ENCODE results near the gene TXN. TPM values are rescaled to one million over a fixed set of nuclear protein-coding genes. Genes with fewer than 3 reads are reported as not detected.
"Not testable (repeated sequence)": the region's sequence is repeated elsewhere in the genome, so short reads cannot be mapped to it uniquely, and the experiment has no call there.

TXN gene
- polyA plus RNA-seq, 6 donors from 2014 or later: 43.3 to 76.8 (median 58.8) TPM

DNA sequence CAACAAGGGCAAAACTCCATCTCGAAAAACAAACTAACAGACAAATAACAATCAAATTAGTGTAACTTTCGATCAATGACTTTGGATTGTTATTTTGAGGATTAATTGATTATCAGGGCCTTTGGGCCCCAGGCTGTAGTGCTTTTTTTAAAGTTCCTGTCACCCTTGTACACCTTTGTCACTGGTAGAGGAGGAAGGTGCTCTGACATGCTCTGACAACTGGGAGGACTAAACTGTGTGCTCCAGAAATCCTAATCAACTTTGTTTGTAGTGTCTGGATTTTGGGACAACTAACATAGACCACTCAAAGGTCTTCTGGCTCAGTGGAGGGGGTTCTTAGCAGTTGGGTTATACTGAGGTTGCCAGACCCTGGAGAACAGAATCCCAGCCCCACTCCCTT, 1.8 kb downstream of the TXN start:
- peak overlapping the region; percentile 25 to 70 (median 64) for H3K27ac Mint-ChIP-seq
- H3K4me3 Mint-ChIP-seq: peak overlapping the region; percentile 91 to 98 (median 96)
- H3K27me3 Mint-ChIP-seq: no peaks in the 10 kb centered on the region
- peaks cover 18 to 26% (median 21%) of the 10 kb centered on the region in 3 donors for H3K4me1 Mint-ChIP-seq
- no peaks in the 10 kb centered on the region for H3K9me3 Mint-ChIP-seq
- H3K36me3 Mint-ChIP-seq: no peaks in the 10 kb centered on the region
- DNase-seq: no peak
- ATAC-seq (ENCODE audit: low read depth in 2 of 2): no peak

DNA sequence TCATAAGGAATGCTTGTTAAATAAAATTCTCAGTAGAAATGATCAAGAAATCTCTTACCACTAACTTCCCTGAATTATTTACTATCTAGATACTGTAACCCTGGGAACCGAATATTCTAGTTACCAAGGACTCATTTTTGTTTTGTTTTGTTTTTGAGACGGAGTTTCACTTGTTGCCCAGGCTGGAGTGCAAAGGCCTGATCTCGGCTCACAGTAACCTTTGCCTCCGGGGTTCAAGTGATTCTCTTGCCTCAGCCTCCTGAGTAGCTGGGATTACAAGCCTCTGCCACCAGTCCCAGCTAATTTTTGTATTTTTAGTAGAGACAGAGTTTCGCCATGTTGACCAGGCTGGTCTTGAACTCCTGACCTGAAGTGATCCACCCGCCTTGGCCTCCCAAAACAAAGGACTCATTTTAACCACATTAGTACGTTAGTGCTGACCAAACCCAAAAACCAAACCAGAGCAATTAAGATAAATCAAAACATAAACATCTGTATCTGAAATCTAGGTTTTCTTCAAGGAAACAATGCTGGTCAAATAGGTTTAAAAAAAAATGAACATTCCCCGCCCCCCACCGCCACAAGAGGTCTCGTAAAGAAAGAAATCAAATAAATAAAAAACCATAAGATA, 3.7 kb downstream of the TXN start:
- Mint-ChIP-seq H3K4me1 (peaks cover 17 to 26% (median 20%) of the 10 kb centered on the region in 3 donors), H3K4me3 (peak overlapping the region in 2 of 8 donors; percentile 20 to 98), H3K27me3 (no peaks in the 10 kb centered on the region), H3K9me3 (no peaks in the 10 kb centered on the region), H3K27ac (peak overlapping the region in 2 of 6 donors; percentile 6 to 53), H3K36me3 (no peaks in the 10 kb centered on the region)
- no peak for ATAC-seq (ENCODE audit: low read depth in 2 of 2)
- DNase-seq: no peak

DNA sequence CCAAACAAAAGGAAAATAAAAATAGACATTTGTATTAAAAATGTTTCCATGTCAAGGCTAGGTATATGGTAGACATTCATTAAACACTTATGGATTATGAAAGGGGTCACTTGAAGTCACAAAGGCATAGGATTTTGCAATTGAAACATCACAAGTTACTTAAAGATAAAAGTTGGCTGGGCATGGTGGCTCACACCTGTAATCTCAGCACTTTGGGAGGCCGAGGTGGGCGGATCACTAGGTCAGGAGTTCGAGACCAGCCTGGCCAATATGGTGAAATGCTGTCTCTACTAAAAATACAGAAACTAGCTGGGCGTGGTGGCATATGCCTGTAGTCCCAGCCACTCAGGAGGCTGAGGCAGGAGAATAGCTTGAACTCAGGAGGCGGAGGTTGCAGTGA, 4.5 kb downstream of the TXN start:
- H3K27ac Mint-ChIP-seq; DNase-seq; H3K9me3 Mint-ChIP-seq; H3K36me3 Mint-ChIP-seq; H3K27me3 Mint-ChIP-seq; H3K4me3 Mint-ChIP-seq; ATAC-seq (ENCODE audit: low read depth in 2 of 2): not testable (repeated sequence)
- H3K4me1 Mint-ChIP-seq: peaks cover 9 to 17% (median 12%) of the 10 kb centered on the region in 3 donors

DNA sequence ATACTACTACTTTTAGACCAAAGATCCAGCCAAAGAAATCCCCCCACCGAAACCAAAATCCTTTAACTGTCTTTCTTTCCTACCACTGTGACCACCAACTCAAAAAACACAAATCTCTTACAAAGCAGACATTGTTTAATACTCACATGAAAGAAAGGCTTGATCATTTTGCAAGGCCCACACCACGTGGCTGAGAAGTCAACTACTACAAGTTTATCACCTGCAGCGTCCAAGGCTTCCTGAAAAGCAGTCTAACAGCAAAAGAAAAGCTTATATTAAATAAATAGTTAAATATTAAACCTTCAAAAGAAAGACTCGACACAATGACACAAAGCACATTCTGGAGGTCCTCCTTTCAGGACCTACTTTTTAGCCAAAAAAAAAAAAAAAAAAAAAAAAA, 5.1 kb downstream of the TXN start:
- ATAC-seq (ENCODE audit: low read depth in 2 of 2): no peak
- H3K9me3 Mint-ChIP-seq: no peaks in the 10 kb centered on the region
- no peak for DNase-seq
- H3K36me3 Mint-ChIP-seq: no peaks in the 10 kb centered on the region
- no peaks in the 10 kb centered on the region for H3K27me3 Mint-ChIP-seq
- no peak overlapping the region for H3K27ac Mint-ChIP-seq
- H3K4me1 Mint-ChIP-seq: peaks cover 9 to 17% (median 9%) of the 10 kb centered on the region in 3 donors
- H3K4me3 Mint-ChIP-seq: no peak overlapping the region

DNA sequence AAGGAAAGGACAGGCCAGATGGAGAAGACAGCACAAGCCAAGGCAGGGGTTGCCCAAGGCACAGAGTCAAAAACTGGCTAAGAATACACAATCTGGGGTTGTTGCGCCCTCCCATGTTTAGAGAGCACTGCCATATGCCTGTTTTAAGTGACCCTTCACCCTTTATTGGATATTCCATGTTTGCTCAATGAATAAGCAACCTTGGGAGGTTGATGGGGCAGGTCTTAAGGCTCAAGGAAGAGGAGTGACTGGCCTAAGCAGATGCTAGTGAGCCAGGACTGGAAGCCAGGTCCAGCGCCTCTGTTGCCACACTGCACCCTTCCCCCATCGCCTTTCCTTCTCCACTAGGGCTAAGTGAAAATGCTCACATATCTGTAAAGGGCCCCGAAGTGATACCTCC, 6.7 kb downstream of the TXN start:
- Mint-ChIP-seq H3K4me1 (peaks cover under 1 to 11% (median 2%) of the 10 kb centered on the region in 3 donors), H3K4me3 (no peak overlapping the region), H3K9me3 (no peaks in the 10 kb centered on the region), H3K36me3 (no peaks in the 10 kb centered on the region), H3K27me3 (no peaks in the 10 kb centered on the region), H3K27ac (peak overlapping the region in 1 of 6 donors; percentile 47)
- no peak for DNase-seq
- ATAC-seq (ENCODE audit: low read depth in 2 of 2): no peak

DNA sequence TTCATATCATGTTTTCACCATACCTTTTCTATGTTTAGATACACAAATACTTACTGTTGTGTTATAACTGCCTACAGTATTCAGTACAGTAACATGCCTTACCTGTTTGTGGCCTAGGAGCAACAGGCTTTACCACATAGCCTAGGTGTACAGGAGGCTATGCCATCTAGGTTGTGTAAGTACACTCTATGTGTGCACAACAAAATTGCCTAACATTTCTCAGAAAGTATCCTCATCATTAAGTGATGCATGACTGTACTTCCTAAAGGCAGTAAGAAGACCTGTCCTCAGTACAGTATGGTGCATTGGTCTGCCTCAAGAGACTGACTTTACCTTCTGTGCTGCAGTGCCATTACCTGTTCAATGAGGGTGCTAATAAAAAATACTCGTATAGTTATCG, 7.9 kb downstream of the TXN start:
- H3K9me3 Mint-ChIP-seq: no peaks in the 10 kb centered on the region
- no peak for ATAC-seq (ENCODE audit: low read depth in 2 of 2)
- peaks cover 0 to 4% of the 10 kb centered on the region in 2 donors for H3K36me3 Mint-ChIP-seq

DNA sequence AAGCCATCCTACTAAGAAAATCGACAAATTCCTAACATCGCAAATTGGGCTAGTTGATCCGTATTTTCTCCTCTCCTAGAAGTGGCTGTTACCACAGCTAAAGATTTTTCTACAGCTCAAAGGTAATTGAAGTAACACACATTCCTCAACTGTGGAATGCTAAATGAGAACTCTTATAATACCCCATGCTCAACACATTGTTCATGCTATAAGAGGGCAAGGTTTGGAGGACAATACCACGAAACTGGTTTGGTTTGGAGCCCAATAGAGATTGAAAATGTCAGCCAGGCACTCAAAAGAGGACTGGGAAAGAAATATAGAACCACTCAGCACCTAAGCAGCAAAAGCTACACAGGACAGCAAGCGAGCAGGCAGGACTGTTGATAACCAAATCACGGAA, 10.1 kb downstream of the TXN start:
- Mint-ChIP-seq H3K27me3 (no peaks in the 10 kb centered on the region), H3K4me1 (no peaks in the 10 kb centered on the region), H3K9me3 (no peaks in the 10 kb centered on the region), H3K36me3 (peaks cover 0 to 5% of the 10 kb centered on the region in 2 donors), H3K27ac (no peak overlapping the region), H3K4me3 (no peak overlapping the region)
- ATAC-seq (ENCODE audit: low read depth in 2 of 2) (no peak), DNase-seq (no peak)

More for the DNA sequence above, 7.9 kb downstream of the TXN start:
- Mint-ChIP-seq H3K4me3 (no peak overlapping the region), H3K27ac (no peak overlapping the region), H3K27me3 (no peaks in the 10 kb centered on the region), H3K4me1 (no peaks in the 10 kb centered on the region)
- no peak for DNase-seq

DNA sequence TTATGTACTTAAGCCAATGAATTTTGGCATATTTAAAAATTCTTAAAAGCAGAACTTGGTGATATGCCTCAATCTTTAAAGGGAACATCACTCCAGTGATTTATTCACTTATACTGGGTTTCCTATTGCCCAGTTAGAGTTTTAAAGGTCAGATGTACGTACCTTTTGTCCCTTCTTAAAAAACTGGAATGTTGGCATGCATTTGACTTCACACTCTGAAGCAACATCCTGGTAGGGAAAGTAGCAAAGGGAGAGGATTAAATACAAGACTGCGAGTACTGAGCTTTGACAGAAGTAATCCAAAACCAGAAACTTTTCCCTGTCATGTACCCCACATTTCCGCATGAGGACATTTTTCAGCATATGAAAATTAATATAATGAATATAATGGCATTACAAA, 11.7 kb downstream of the TXN start:
- no peak for ATAC-seq (ENCODE audit: low read depth in 2 of 2)
- H3K4me1 Mint-ChIP-seq: no peaks in the 10 kb centered on the region
- H3K4me3 Mint-ChIP-seq: no peak overlapping the region
- peaks cover 0 to 5% of the 10 kb centered on the region in 2 donors for H3K36me3 Mint-ChIP-seq
- H3K27me3 Mint-ChIP-seq: no peaks in the 10 kb centered on the region
- no peak for DNase-seq
- H3K27ac Mint-ChIP-seq: no peak overlapping the region
- no peaks in the 10 kb centered on the region for H3K9me3 Mint-ChIP-seq

DNA sequence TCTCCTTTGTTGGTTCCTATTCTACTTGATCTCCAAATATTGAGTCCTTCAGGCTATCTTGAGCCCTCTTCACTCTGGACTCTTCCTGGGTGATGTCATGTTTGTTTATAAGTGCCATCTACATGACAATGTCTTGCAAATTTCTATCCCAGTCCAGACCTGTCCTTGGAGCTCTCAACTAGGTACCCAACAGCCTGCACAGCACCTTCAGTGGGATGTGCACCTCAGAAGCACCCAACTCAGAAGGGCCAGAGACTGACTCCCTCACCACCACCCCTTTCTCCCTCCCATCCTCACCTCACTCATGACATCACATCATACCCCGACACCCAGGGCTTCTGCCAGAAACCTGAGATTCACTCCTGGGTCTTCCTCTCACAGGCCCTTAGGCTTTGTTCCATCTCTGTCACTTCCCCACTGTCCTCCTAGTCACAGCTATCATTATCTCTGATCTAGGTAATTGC, 14.4 kb downstream of the TXN start:
- H3K9me3 Mint-ChIP-seq: no peaks in the 10 kb centered on the region
- H3K4me3 Mint-ChIP-seq: no peak overlapping the region
- H3K27ac Mint-ChIP-seq: no peak overlapping the region
- no peaks in the 10 kb centered on the region for H3K4me1 Mint-ChIP-seq
- DNase-seq (no peak), ATAC-seq (ENCODE audit: low read depth in 2 of 2) (no peak)
- peaks cover 0 to 5% of the 10 kb centered on the region in 2 donors for H3K36me3 Mint-ChIP-seq
- no peaks in the 10 kb centered on the region for H3K27me3 Mint-ChIP-seq

DNA sequence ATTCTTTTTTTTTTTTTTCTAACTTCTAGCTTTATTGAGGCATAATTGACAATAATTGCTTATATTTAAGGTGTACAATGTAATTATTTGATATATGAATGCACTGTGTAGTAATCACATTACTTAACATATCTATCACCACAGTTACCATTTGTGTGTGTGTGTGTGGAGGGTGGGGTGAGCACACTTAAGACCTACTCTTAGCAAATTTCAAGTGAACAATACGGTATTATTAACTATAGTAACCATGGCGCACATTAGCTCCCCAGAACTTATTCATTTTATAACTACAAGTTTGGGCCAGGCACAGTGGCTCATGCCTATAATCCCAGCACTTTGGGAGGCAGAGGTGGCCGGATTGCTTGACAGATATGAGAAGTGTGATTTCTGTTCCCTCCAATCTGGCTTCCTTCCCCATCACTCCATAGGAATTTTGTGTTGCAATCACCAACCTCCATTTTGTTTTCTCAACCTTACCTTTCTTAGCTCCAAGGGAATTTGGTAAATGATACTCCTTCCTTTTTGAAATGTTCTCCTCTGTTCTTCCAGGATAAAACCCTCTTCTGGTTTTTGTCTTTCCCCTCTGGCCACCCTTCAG, 14.9 kb downstream of the TXN start:
- Mint-ChIP-seq H3K36me3 (peaks cover 0 to 8% of the 10 kb centered on the region in 2 donors), H3K27ac (no peak overlapping the region), H3K9me3 (peaks cover 0 to 3% (median 0%) of the 10 kb centered on the region in 7 donors), H3K27me3 (no peaks in the 10 kb centered on the region), H3K4me3 (no peak overlapping the region), H3K4me1 (no peaks in the 10 kb centered on the region)
- no peak for DNase-seq
- no peak for ATAC-seq (ENCODE audit: low read depth in 2 of 2)

DNA sequence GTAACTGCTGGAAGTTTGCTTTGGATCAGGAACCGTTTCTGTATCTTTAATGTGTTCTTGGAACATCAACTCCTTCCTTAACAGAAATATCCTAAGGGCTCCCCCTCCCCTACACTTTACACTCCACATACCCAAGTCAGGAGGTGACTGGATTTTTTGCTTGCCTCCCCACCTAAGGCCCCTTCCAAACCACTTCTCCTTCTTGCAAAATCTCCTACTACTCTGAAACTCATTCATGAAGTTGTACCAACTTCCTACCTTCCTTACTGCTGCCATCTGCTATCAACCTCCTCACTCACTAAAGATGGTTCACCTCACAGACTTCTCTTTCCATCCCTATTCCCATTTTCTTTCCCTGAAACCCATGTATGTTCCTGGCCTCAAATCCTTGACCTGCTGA, 16.1 kb downstream of the TXN start:
- peaks cover 0 to 3% (median 0%) of the 10 kb centered on the region in 7 donors for H3K9me3 Mint-ChIP-seq
- DNase-seq (no peak), ATAC-seq (ENCODE audit: low read depth in 2 of 2) (no peak)
- H3K4me3 Mint-ChIP-seq: no peak overlapping the region
- no peaks in the 10 kb centered on the region for H3K27me3 Mint-ChIP-seq
- H3K4me1 Mint-ChIP-seq: no peaks in the 10 kb centered on the region
- no peak overlapping the region for H3K27ac Mint-ChIP-seq
- peaks cover 0 to 9% of the 10 kb centered on the region in 2 donors for H3K36me3 Mint-ChIP-seq

DNA sequence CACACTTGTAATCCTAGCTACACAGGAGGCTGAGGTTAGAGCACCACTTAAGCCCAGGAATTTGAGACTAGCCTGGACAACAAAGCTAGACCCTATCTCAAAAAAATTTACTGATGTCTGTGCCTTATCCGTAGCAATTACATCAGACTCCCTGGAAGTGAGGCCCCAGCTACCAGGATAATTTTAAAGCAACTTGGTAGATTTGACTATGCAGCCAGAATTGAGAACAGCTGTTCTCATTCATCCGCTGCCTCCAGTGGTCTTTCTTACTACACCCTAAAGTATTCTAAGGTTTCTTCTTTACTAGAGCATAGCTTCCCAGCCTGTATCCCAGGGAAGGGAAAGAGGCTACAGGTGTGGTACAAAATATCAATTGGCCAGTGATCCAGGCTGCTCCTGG, 28.0 kb downstream of the TXN start:
- DNase-seq (no peak), ATAC-seq (ENCODE audit: low read depth in 2 of 2) (no peak)
- no peak overlapping the region for H3K4me3 Mint-ChIP-seq
- H3K9me3 Mint-ChIP-seq: peaks cover 0 to 5% (median 0%) of the 10 kb centered on the region in 7 donors
- no peak overlapping the region for H3K27ac Mint-ChIP-seq
- no peaks in the 10 kb centered on the region for H3K4me1 Mint-ChIP-seq
- no peaks in the 10 kb centered on the region for H3K36me3 Mint-ChIP-seq
- no peaks in the 10 kb centered on the region for H3K27me3 Mint-ChIP-seq

DNA sequence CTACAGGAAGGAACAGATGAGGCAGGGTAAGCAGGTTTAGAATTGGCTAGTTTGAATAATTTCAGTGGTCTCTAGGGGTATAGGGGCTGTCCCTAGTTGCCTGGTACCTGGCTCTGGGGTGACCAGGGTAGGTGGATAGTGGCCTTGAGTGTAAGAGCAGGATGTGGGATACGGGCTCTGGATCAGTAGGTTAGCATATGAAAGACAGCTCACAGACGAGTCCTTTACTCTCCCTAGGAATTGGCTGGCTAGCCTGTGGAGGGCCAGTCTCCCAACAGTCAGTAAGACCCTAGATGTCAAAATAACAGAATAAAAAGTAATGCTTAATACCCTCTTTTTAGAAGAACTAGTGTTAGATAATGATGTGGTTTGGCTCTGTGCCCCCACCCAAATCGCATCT, 31.7 kb downstream of the TXN start:
- H3K9me3 Mint-ChIP-seq: peaks cover 0 to 2% (median 0%) of the 10 kb centered on the region in 7 donors
- DNase-seq (no peak), ATAC-seq (ENCODE audit: low read depth in 2 of 2) (no peak)
- H3K36me3 Mint-ChIP-seq: no peaks in the 10 kb centered on the region
- H3K4me1 Mint-ChIP-seq: no peaks in the 10 kb centered on the region
- no peak overlapping the region for H3K4me3 Mint-ChIP-seq
- H3K27me3 Mint-ChIP-seq: no peaks in the 10 kb centered on the region
- peak overlapping the region in 1 of 6 donors; percentile 78 for H3K27ac Mint-ChIP-seq

DNA sequence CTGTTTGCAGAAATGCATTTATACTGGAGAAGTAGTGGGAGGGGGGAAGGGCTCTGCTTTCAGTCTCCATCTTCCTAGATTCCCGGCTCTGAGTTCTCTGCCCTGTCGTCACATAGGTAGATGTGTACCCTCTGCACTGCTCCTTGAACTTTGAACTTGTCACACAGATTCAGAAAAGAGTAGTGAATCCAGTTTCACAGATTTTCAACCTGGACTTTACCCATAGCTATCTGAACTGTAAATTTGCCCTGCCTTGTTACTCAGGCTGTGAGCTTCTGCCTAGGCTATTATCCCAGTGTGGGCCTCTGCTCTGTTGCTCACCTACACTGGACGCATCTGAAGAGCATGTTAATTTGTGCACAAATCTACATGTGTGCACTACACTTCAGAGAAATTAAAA, 35.5 kb downstream of the TXN start:
- no peaks in the 10 kb centered on the region for H3K36me3 Mint-ChIP-seq
- no peak overlapping the region for H3K4me3 Mint-ChIP-seq
- peaks cover 0 to 2% (median 0%) of the 10 kb centered on the region in 3 donors for H3K4me1 Mint-ChIP-seq
- H3K9me3 Mint-ChIP-seq: no peaks in the 10 kb centered on the region
- no peak for ATAC-seq (ENCODE audit: low read depth in 2 of 2)
- no peak for DNase-seq
- H3K27me3 Mint-ChIP-seq: no peaks in the 10 kb centered on the region
- no peak overlapping the region for H3K27ac Mint-ChIP-seq
